ENCODE measurements around the gene CEP85L.

The CEP85L gene

GRCh38 chr6:118476551-118476950 lies 174.8 kb downstream of the CEP85L start:
- DNase-seq (ENCODE audit: insufficient read length, low spot score) (no peak), FAIRE-seq (peak; percentile 43)
- TF ChIP-seq SPI1 (IDR thresholded peaks at IDR 0.05; ENCODE audit: low read depth, low read length) = no peak
- TF ChIP-seq POLR2A (IDR thresholded peaks at IDR 0.05; ENCODE audit: low read depth, low read length) = no peak
- no peak for TF ChIP-seq PAX5 (IDR thresholded peaks at IDR 0.05; ENCODE audit: insufficient read depth, low read length, severe bottlenecking)
- no peak for TF ChIP-seq POU2F2 (IDR thresholded peaks at IDR 0.05; ENCODE audit: low read depth, low read length)
- no peak for TF ChIP-seq TAF1 (IDR thresholded peaks at IDR 0.05; ENCODE audit: low read depth, low read length)
- no peak for TF ChIP-seq POLR2AphosphoS5 (IDR thresholded peaks at IDR 0.05; ENCODE audit: low read depth, low read length)

GRCh38 chr6:118473266-118473665 lies 178.1 kb downstream of the CEP85L start:
- no peak for FAIRE-seq
- no peak for DNase-seq (ENCODE audit: insufficient read length, low spot score)
- TF ChIP-seq POU2F2 (IDR thresholded peaks at IDR 0.05; ENCODE audit: low read depth, low read length) = no peak

- FAIRE-seq = no peak
- DNase-seq (ENCODE audit: insufficient read length, low spot score) = no peak
- TF ChIP-seq POLR2AphosphoS5 (IDR thresholded peaks at IDR 0.05; ENCODE audit: low read depth, low read length) (no peak), POU2F2 (IDR thresholded peaks at IDR 0.05; ENCODE audit: low read depth, low read length) (no peak), TAF1 (IDR thresholded peaks at IDR 0.05; ENCODE audit: low read depth, low read length) (no peak), PAX5 (IDR thresholded peaks at IDR 0.05; ENCODE audit: insufficient read depth, low read length, severe bottlenecking) (no peak), POLR2A (IDR thresholded peaks at IDR 0.05; ENCODE audit: low read depth, low read length) (no peak), SPI1 (IDR thresholded peaks at IDR 0.05; ENCODE audit: low read depth, low read length) (no peak)
Measured at GRCh38 chr6:118469468-118469867, 181.9 kb downstream of the CEP85L start.

GRCh38 chr6:118468682-118469465 lies 182.5 kb downstream of the CEP85L start:
- TF ChIP-seq POU2F2 (IDR thresholded peaks at IDR 0.05; ENCODE audit: low read depth, low read length) (no peak), SPI1 (IDR thresholded peaks at IDR 0.05; ENCODE audit: low read depth, low read length) (no peak), POLR2A (IDR thresholded peaks at IDR 0.05; ENCODE audit: low read depth, low read length) (no peak), PAX5 (IDR thresholded peaks at IDR 0.05; ENCODE audit: insufficient read depth, low read length, severe bottlenecking) (no peak), POLR2AphosphoS5 (IDR thresholded peaks at IDR 0.05; ENCODE audit: low read depth, low read length) (no peak), TAF1 (IDR thresholded peaks at IDR 0.05; ENCODE audit: low read depth, low read length) (no peak)
- FAIRE-seq (no peak), DNase-seq (ENCODE audit: insufficient read length, low spot score) (no peak)

- TF ChIP-seq TAF1 (IDR thresholded peaks at IDR 0.05; ENCODE audit: low read depth, low read length) (no peak), SPI1 (IDR thresholded peaks at IDR 0.05; ENCODE audit: low read depth, low read length) (no peak), POLR2A (IDR thresholded peaks at IDR 0.05; ENCODE audit: low read depth, low read length) (no peak), POU2F2 (IDR thresholded peaks at IDR 0.05; ENCODE audit: low read depth, low read length) (no peak), PAX5 (IDR thresholded peaks at IDR 0.05; ENCODE audit: insufficient read depth, low read length, severe bottlenecking) (no peak), POLR2AphosphoS5 (IDR thresholded peaks at IDR 0.05; ENCODE audit: low read depth, low read length) (no peak)
- FAIRE-seq = peak; percentile 43
- DNase-seq (ENCODE audit: insufficient read length, low spot score) = no peak
Measured at GRCh38 chr6:118467181-118467580, 184.2 kb downstream of the CEP85L start.

GRCh38 chr6:118464620-118465019 lies 186.8 kb downstream of the CEP85L start:
- TF ChIP-seq PAX5 (IDR thresholded peaks at IDR 0.05; ENCODE audit: insufficient read depth, low read length, severe bottlenecking) (no peak), POU2F2 (IDR thresholded peaks at IDR 0.05; ENCODE audit: low read depth, low read length) (no peak), TAF1 (IDR thresholded peaks at IDR 0.05; ENCODE audit: low read depth, low read length) (no peak), POLR2A (IDR thresholded peaks at IDR 0.05; ENCODE audit: low read depth, low read length) (no peak), POLR2AphosphoS5 (IDR thresholded peaks at IDR 0.05; ENCODE audit: low read depth, low read length) (no peak), SPI1 (IDR thresholded peaks at IDR 0.05; ENCODE audit: low read depth, low read length) (no peak)
- FAIRE-seq (no peak), DNase-seq (ENCODE audit: insufficient read length, low spot score) (no peak)

GRCh38 chr6:118460958-118461470 lies 190.4 kb downstream of the CEP85L start:
- FAIRE-seq = no peak
- DNase-seq (ENCODE audit: insufficient read length, low spot score) = no peak
- no peak for TF ChIP-seq POU2F2 (IDR thresholded peaks at IDR 0.05; ENCODE audit: low read depth, low read length)
- no peak for TF ChIP-seq PAX5 (IDR thresholded peaks at IDR 0.05; ENCODE audit: insufficient read depth, low read length, severe bottlenecking)
- no peak for TF ChIP-seq SPI1 (IDR thresholded peaks at IDR 0.05; ENCODE audit: low read depth, low read length)
- TF ChIP-seq TAF1 (IDR thresholded peaks at IDR 0.05; ENCODE audit: low read depth, low read length) = no peak
- TF ChIP-seq POLR2A (IDR thresholded peaks at IDR 0.05; ENCODE audit: low read depth, low read length) = no peak
- no peak for TF ChIP-seq POLR2AphosphoS5 (IDR thresholded peaks at IDR 0.05; ENCODE audit: low read depth, low read length)

- TF ChIP-seq POU2F2 (IDR thresholded peaks at IDR 0.05; ENCODE audit: low read depth, low read length) (no peak), TAF1 (IDR thresholded peaks at IDR 0.05; ENCODE audit: low read depth, low read length) (no peak), POLR2A (IDR thresholded peaks at IDR 0.05; ENCODE audit: low read depth, low read length) (no peak), POLR2AphosphoS5 (IDR thresholded peaks at IDR 0.05; ENCODE audit: low read depth, low read length) (no peak), PAX5 (IDR thresholded peaks at IDR 0.05; ENCODE audit: insufficient read depth, low read length, severe bottlenecking) (no peak), SPI1 (IDR thresholded peaks at IDR 0.05; ENCODE audit: low read depth, low read length) (no peak)
- no peak for DNase-seq (ENCODE audit: insufficient read length, low spot score)
- no peak for FAIRE-seq
Measured at GRCh38 chr6:118456982-118457381, 194.4 kb downstream of the CEP85L start.

- no peak for TF ChIP-seq TAF1 (IDR thresholded peaks at IDR 0.05; ENCODE audit: low read depth, low read length)
- TF ChIP-seq POLR2AphosphoS5 (IDR thresholded peaks at IDR 0.05; ENCODE audit: low read depth, low read length) = no peak
- no peak for TF ChIP-seq SPI1 (IDR thresholded peaks at IDR 0.05; ENCODE audit: low read depth, low read length)
- TF ChIP-seq PAX5 (IDR thresholded peaks at IDR 0.05; ENCODE audit: insufficient read depth, low read length, severe bottlenecking) = no peak
- TF ChIP-seq POLR2A (IDR thresholded peaks at IDR 0.05; ENCODE audit: low read depth, low read length) = no peak
- TF ChIP-seq POU2F2 (IDR thresholded peaks at IDR 0.05; ENCODE audit: low read depth, low read length) = no peak
- FAIRE-seq (no peak), DNase-seq (ENCODE audit: insufficient read length, low spot score) (no peak)
Measured at GRCh38 chr6:118451839-118452238, 199.6 kb downstream of the CEP85L start.
